Measurements from ENCODE around the gene SPACA5.

GRCh38 chrX:47992095-47992380, 14.8 kb upstream of the SPACA5 start:
- no peak for TF ChIP-seq CHCHD3 (CRISPR knock-in tag; IDR thresholded peaks at IDR 0.05)
- TF ChIP-seq TCF7 (IDR thresholded peaks at IDR 0.05; ENCODE audit: low read depth) = no peak
- no peak for TF ChIP-seq PCBP2 (optimal IDR thresholded peaks at IDR 0.05; ENCODE audit: low read depth, low read length, poor library complexity, severe bottlenecking)
- no peak for TF ChIP-seq PATZ1 (CRISPR knock-in tag; IDR thresholded peaks at IDR 0.05)
- no peak for TF ChIP-seq EZH2 (conservative IDR thresholded peaks at IDR 0.05; ENCODE audit: low read depth, low read length)
- no peak for TF ChIP-seq ATF7 (IDR thresholded peaks at IDR 0.05)
- TF ChIP-seq ATF7 (CRISPR knock-in tag; IDR thresholded peaks at IDR 0.05) = no peak
- no peak for TF ChIP-seq CTCF (CRISPR knock-in tag; IDR thresholded peaks at IDR 0.05)
- no peak for TF ChIP-seq ZNF704 (CRISPR knock-in tag; IDR thresholded peaks at IDR 0.05; ENCODE audit: borderline replicate concordance)
- TF ChIP-seq ZNF280B (CRISPR knock-in tag; IDR thresholded peaks at IDR 0.05; ENCODE audit: borderline replicate concordance) = no peak
- TF ChIP-seq SRF (IDR thresholded peaks at IDR 0.05; ENCODE audit: low read depth, low read length) = no peak
- no peak for TF ChIP-seq ZNF263 (CRISPR knock-in tag; IDR thresholded peaks at IDR 0.05)
